ENCODE data around the gene NRSN2. TPM values are rescaled to one million over a fixed set of nuclear protein-coding genes. Genes with fewer than 3 reads are reported as not detected.
"Not testable (repeated sequence)": the region's sequence is repeated elsewhere in the genome, so short reads cannot be mapped to it uniquely, and the experiment has no call there.

Gene NRSN2
- total RNA-seq, 1 experiment from 2014 or later = 28.3 TPM

- H3K9me2 ChIP-seq (replicated peaks; ENCODE audit: insufficient read depth, low read length); H3K9ac ChIP-seq (ENCODE audit: low read length); H3K36me3 ChIP-seq (ENCODE audit: insufficient read depth, low read length); H3K4me3 ChIP-seq (ENCODE audit: low read length); H3K4me2 ChIP-seq (ENCODE audit: low read depth, low read length, poor library complexity, severe bottlenecking); H3K27me3 ChIP-seq (ENCODE audit: low read length); H3K9me3 ChIP-seq (ENCODE audit: low read length); DNase-seq; H3K79me2 ChIP-seq (ENCODE audit: low read length); H3K27ac ChIP-seq (ENCODE audit: low read length); H2AFZ ChIP-seq (ENCODE audit: low read length): not testable (repeated sequence)
- peaks cover 15% of the 10 kb centered on the region; the same call in 1 of the 2 replicates for H4K20me1 ChIP-seq (ENCODE audit: insufficient read depth, low read depth, low read length)
- peaks cover 35% of the 10 kb centered on the region for H3K4me1 ChIP-seq (ENCODE audit: low read length)
Observed at GRCh38 chr20:356154-356553, 9.2 kb downstream of the NRSN2 start.

DNA sequence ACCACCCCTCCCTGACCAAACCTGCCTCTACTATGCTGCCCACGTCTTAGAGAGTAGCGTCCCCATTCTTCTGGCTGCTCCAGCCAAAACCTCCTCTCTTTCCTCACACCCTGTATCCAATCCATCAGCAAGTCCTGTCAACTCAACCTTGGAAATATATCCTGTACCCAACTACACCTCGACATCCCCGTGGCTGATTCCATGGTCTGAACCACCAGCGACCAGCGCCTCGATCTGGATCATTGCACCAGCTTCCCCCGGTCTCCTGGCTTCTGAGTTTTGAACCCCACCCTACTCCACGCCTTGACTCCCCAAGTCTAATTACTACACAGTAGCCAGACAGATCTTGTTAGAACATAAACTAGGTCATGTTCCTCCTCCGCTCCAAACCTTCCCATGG, 9.8 kb downstream of the NRSN2 start:
- H3K27me3 ChIP-seq (ENCODE audit: low read length) = no peaks in the 10 kb centered on the region
- H3K9me3 ChIP-seq (ENCODE audit: low read length) = no peaks in the 10 kb centered on the region
- no peak for DNase-seq
- no peaks in the 10 kb centered on the region for H3K36me3 ChIP-seq (ENCODE audit: insufficient read depth, low read length)
- H3K9ac ChIP-seq (ENCODE audit: low read length) = no peak overlapping the region
- H4K20me1 ChIP-seq (ENCODE audit: insufficient read depth, low read depth, low read length) = peaks cover 15% of the 10 kb centered on the region; the same call in 1 of the 2 replicates
- no peaks in the 10 kb centered on the region for H3K79me2 ChIP-seq (ENCODE audit: low read length)
- H3K4me2 ChIP-seq (ENCODE audit: low read depth, low read length, poor library complexity, severe bottlenecking) = no peak overlapping the region
- H3K27ac ChIP-seq (ENCODE audit: low read length) = no peak overlapping the region
- no peaks in the 10 kb centered on the region for H3K9me2 ChIP-seq (replicated peaks; ENCODE audit: insufficient read depth, low read length)
- H2AFZ ChIP-seq (ENCODE audit: low read length) = no peak overlapping the region
- H3K4me3 ChIP-seq (ENCODE audit: low read length) = no peak overlapping the region
- peaks cover 41% of the 10 kb centered on the region for H3K4me1 ChIP-seq (ENCODE audit: low read length)

DNA sequence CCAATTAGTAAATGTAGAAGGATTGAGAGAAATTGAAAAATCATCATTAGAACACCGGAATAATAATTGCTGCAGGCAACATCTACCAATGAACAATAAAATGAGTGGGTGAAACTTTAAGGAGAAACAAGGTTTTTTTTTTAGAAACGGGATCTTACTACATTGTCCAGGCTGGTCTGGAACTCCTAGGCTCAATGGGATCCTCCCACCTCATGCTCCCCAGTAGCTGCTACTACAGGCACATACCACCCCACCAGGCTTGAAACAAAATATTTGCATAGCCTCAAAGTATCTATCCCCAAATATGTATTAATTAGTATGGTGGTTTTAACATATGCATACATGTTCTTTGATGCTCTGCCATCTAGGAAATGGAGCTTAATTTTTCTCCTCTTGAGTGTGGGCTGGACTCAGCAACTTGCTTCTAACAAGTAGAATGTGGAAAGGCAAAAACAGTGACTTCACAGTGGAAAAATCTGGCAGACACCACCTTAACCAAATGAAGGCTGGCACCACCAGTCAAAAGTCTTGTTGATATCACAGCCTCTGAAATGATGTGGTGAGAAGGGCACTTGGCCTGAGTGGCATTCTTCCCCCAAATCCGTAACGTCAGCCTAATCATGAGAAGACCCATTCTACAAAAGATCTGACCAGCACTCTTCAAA, 12.1 kb downstream of the NRSN2 start:
- no peaks in the 10 kb centered on the region for H3K79me2 ChIP-seq (ENCODE audit: low read length)
- H3K4me2 ChIP-seq (ENCODE audit: low read depth, low read length, poor library complexity, severe bottlenecking) = no peak overlapping the region
- H3K4me1 ChIP-seq (ENCODE audit: low read length) = peaks cover 51% of the 10 kb centered on the region
- H3K9ac ChIP-seq (ENCODE audit: low read length) = no peak overlapping the region
- DNase-seq = no peak
- no peaks in the 10 kb centered on the region for H3K27me3 ChIP-seq (ENCODE audit: low read length)
- H3K9me3 ChIP-seq (ENCODE audit: low read length) = no peaks in the 10 kb centered on the region
- no peaks in the 10 kb centered on the region for H3K36me3 ChIP-seq (ENCODE audit: insufficient read depth, low read length)
- H2AFZ ChIP-seq (ENCODE audit: low read length) = no peak overlapping the region
- H3K4me3 ChIP-seq (ENCODE audit: low read length) = no peak overlapping the region
- peaks cover 15% of the 10 kb centered on the region; the same call in 1 of the 2 replicates for H4K20me1 ChIP-seq (ENCODE audit: insufficient read depth, low read depth, low read length)
- H3K9me2 ChIP-seq (replicated peaks; ENCODE audit: insufficient read depth, low read length) = no peaks in the 10 kb centered on the region
- H3K27ac ChIP-seq (ENCODE audit: low read length) = no peak overlapping the region

DNA sequence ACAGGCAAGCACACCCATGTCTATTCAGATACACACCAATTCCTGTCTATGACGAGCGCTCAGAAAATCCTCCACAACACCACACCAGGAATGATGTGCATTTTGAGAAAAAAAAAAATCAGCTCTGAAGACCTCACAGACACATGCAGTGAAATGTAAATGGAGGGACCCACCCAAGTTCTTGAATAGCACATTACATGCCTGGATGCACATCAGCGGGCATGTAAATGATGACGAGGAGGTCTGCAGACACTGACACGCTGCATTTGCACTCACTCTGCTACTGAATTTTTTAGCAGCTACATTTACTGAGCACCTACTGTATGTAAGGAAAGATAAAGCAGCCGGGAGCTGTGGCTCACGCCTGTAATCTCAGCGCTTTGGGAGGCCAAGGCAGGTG, 14.7 kb downstream of the NRSN2 start:
- H3K27me3 ChIP-seq (ENCODE audit: low read length) = no peaks in the 10 kb centered on the region
- H3K36me3 ChIP-seq (ENCODE audit: insufficient read depth, low read length) = no peaks in the 10 kb centered on the region
- H3K4me2 ChIP-seq (ENCODE audit: low read depth, low read length, poor library complexity, severe bottlenecking) = peak overlapping the region; percentile 65
- DNase-seq = peak; percentile 92
- no peak overlapping the region for H2AFZ ChIP-seq (ENCODE audit: low read length)
- H4K20me1 ChIP-seq (ENCODE audit: insufficient read depth, low read depth, low read length) = peaks cover 7% of the 10 kb centered on the region; the same call in 1 of the 2 replicates
- H3K9me3 ChIP-seq (ENCODE audit: low read length) = no peaks in the 10 kb centered on the region
- H3K79me2 ChIP-seq (ENCODE audit: low read length) = no peaks in the 10 kb centered on the region
- peak overlapping the region; percentile 53 for H3K27ac ChIP-seq (ENCODE audit: low read length)
- H3K4me1 ChIP-seq (ENCODE audit: low read length) = peaks cover 52% of the 10 kb centered on the region
- peak overlapping the region; percentile 21 for H3K9ac ChIP-seq (ENCODE audit: low read length)
- peak overlapping the region; percentile 45 for H3K4me3 ChIP-seq (ENCODE audit: low read length)
- H3K9me2 ChIP-seq (replicated peaks; ENCODE audit: insufficient read depth, low read length) = no peaks in the 10 kb centered on the region

- Histone ChIP-seq H3K9ac (ENCODE audit: low read length) (peak overlapping the region; percentile 62; the same call in 1 of the 2 replicates), H3K36me3 (ENCODE audit: insufficient read depth, low read length) (no peaks in the 10 kb centered on the region), H2AFZ (ENCODE audit: low read length) (no peak overlapping the region), H4K20me1 (ENCODE audit: insufficient read depth, low read depth, low read length) (no peaks in the 10 kb centered on the region), H3K4me2 (ENCODE audit: low read depth, low read length, poor library complexity, severe bottlenecking) (peak overlapping the region; percentile 65), H3K27me3 (ENCODE audit: low read length) (no peaks in the 10 kb centered on the region), H3K27ac (ENCODE audit: low read length) (peak overlapping the region; percentile 53; the same call in 1 of the 2 replicates), H3K79me2 (ENCODE audit: low read length) (no peaks in the 10 kb centered on the region), H3K4me3 (ENCODE audit: low read length) (no peak overlapping the region; the same call in 1 of the 2 replicates), H3K9me3 (ENCODE audit: low read length) (no peaks in the 10 kb centered on the region), H3K9me2 (replicated peaks; ENCODE audit: insufficient read depth, low read length) (no peaks in the 10 kb centered on the region), H3K4me1 (ENCODE audit: low read length) (peaks cover 52% of the 10 kb centered on the region)
- DNase-seq = peak; percentile 81
Observed at GRCh38 chr20:362271-363254, 15.7 kb downstream of the NRSN2 start.

DNA sequence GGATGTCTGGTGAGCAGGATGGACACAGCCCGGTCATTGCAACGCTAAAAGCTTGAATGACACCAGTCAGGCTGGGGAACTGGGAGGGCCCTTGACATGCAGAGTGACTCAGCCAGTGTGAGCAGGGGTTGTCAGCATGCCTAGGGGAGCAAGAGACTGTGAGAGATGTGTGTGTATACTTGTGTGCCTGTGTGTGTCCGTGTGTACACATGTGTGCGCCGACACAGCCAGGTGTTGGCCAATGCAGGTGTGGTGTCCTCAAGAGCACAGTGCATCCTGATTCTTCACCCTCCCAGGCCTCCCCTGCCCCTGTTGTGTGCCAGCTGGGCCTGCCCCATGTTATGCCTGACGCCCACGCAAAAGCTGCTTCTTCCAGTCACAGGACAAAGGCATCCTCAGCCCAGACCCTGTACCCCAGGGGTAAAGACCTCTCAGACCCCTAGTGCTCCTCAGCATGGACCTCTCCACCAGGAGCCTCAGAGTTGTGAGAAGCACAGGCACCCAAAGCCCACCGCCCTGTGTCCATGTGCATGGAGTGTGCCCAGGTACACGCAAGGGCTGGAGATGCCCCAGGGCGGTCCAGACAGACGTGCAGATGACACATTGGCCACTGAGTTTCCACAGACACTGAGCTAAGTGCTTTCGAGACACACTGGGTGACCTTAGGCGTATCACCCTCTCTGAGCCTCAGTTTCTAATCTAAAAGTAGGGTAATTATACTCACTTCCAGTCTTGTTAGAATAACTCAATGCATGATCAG, 16.6 kb downstream of the NRSN2 start:
- no peaks in the 10 kb centered on the region for H3K79me2 ChIP-seq (ENCODE audit: low read length)
- no peak overlapping the region for H3K9ac ChIP-seq (ENCODE audit: low read length)
- peaks cover 46% of the 10 kb centered on the region for H3K4me1 ChIP-seq (ENCODE audit: low read length)
- no peak overlapping the region for H2AFZ ChIP-seq (ENCODE audit: low read length)
- no peaks in the 10 kb centered on the region for H3K9me3 ChIP-seq (ENCODE audit: low read length)
- H3K9me2 ChIP-seq (replicated peaks; ENCODE audit: insufficient read depth, low read length) = no peaks in the 10 kb centered on the region
- DNase-seq = no peak
- H3K27ac ChIP-seq (ENCODE audit: low read length) = no peak overlapping the region
- no peak overlapping the region for H3K4me3 ChIP-seq (ENCODE audit: low read length)
- H3K27me3 ChIP-seq (ENCODE audit: low read length) = no peaks in the 10 kb centered on the region
- H4K20me1 ChIP-seq (ENCODE audit: insufficient read depth, low read depth, low read length) = no peaks in the 10 kb centered on the region
- no peak overlapping the region for H3K4me2 ChIP-seq (ENCODE audit: low read depth, low read length, poor library complexity, severe bottlenecking)
- no peaks in the 10 kb centered on the region for H3K36me3 ChIP-seq (ENCODE audit: insufficient read depth, low read length)

- Histone ChIP-seq H3K27me3 (ENCODE audit: low read length) (no peaks in the 10 kb centered on the region), H3K4me2 (ENCODE audit: low read depth, low read length, poor library complexity, severe bottlenecking) (no peak overlapping the region), H3K27ac (ENCODE audit: low read length) (no peak overlapping the region), H3K9me3 (ENCODE audit: low read length) (no peaks in the 10 kb centered on the region), H2AFZ (ENCODE audit: low read length) (no peak overlapping the region), H3K79me2 (ENCODE audit: low read length) (no peaks in the 10 kb centered on the region), H3K9ac (ENCODE audit: low read length) (no peak overlapping the region), H4K20me1 (ENCODE audit: insufficient read depth, low read depth, low read length) (no peaks in the 10 kb centered on the region), H3K9me2 (replicated peaks; ENCODE audit: insufficient read depth, low read length) (no peaks in the 10 kb centered on the region), H3K4me1 (ENCODE audit: low read length) (peaks cover 30% of the 10 kb centered on the region), H3K4me3 (ENCODE audit: low read length) (no peak overlapping the region), H3K36me3 (ENCODE audit: insufficient read depth, low read length) (no peaks in the 10 kb centered on the region)
- DNase-seq = no peak
Observed at GRCh38 chr20:364905-365794, 18.2 kb downstream of the NRSN2 start.
